Neural cell (in vitro differentiated cells): ENCODE data around the gene BRD9.
"Not testable (repeated sequence)": the region's sequence is repeated elsewhere in the genome, so short reads cannot be mapped to it uniquely, and the experiment has no call there.

ENCODE experiments used
- CTCF ChIP-seq: fragments of 450-650 bp; IDR thresholded peaks from 2 replicates; pipeline ENCODE4 v1.5.1; 2014; ENCODE audit warnings: antibody characterized with exemption, mild to moderate bottlenecking, moderate library complexity; ENCODE audit not compliant: poor library complexity, severe bottlenecking
- POLR2AphosphoS5 ChIP-seq: IDR thresholded peaks from 2 replicates; pipeline ENCODE4 v1.6.1; 2012
- TAF1 ChIP-seq: IDR thresholded peaks from 2 replicates; pipeline ENCODE4 v1.6.1; 2012; ENCODE audit warnings: low read depth
- TF ChIP-seq, protein P1 (sequence below): IDR thresholded peaks from 2 replicates; pipeline ENCODE4 v1.6.1; 2012; ENCODE audit warnings: borderline replicate concordance

GRCh38 chr5:835933-836612, 56.5 kb downstream of the BRD9 start:
- TF ChIP-seq, protein P1, sequence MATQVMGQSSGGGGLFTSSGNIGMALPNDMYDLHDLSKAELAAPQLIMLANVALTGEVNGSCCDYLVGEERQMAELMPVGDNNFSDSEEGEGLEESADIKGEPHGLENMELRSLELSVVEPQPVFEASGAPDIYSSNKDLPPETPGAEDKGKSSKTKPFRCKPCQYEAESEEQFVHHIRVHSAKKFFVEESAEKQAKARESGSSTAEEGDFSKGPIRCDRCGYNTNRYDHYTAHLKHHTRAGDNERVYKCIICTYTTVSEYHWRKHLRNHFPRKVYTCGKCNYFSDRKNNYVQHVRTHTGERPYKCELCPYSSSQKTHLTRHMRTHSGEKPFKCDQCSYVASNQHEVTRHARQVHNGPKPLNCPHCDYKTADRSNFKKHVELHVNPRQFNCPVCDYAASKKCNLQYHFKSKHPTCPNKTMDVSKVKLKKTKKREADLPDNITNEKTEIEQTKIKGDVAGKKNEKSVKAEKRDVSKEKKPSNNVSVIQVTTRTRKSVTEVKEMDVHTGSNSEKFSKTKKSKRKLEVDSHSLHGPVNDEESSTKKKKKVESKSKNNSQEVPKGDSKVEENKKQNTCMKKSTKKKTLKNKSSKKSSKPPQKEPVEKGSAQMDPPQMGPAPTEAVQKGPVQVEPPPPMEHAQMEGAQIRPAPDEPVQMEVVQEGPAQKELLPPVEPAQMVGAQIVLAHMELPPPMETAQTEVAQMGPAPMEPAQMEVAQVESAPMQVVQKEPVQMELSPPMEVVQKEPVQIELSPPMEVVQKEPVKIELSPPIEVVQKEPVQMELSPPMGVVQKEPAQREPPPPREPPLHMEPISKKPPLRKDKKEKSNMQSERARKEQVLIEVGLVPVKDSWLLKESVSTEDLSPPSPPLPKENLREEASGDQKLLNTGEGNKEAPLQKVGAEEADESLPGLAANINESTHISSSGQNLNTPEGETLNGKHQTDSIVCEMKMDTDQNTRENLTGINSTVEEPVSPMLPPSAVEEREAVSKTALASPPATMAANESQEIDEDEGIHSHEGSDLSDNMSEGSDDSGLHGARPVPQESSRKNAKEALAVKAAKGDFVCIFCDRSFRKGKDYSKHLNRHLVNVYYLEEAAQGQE, result not testable (repeated sequence)
- TF ChIP-seq CTCF, POLR2AphosphoS5, TAF1: not testable (repeated sequence)
